ENCODE data around the gene HSBP1L1. TPM values are rescaled to one million over a fixed set of nuclear protein-coding genes. Genes with fewer than 3 reads are reported as not detected.

The HSBP1L1 gene
- total RNA-seq, 4 donors from 2014 or later, result 25.7 to 51.8 (median 39.6) TPM

DNA sequence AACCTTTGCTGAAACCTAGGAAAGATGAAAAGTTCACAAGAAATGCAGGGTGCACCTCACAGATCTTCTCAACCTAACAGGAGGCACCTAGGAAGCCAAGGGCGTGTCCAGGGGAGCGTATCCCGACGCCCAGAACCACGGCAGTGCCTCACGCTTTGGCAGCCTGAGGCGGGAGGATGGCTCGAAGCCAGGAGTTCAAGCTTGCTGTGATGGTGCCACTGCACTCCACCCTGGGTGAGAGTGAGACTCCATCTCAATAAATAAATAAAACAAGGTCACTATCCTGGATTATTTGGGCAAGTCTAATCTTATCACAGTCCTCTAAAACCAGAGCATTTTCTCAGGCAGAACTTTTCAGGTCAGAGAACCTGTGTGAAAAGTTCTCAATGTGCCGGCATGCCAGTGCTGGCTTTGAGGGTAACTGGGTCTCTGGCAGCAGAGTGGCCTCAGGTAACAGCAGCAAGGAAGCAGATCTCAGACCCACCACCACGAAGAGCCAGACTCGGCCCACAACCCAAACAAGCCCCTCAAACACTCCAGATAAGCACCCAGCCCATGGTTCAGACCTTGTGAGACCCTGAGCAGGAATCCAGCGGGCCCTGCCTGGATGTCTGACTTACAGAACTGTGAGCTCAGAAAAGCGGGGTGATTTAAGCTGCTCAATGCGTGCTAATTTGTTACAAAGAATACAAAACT, 11.7 kb downstream of the HSBP1L1 start:
- H3K4me3 ChIP-seq (replicated peaks in 1 of 3), result no peak overlapping the region
- no peak for DNase-seq
- 78 to 84% methylated on average over 14 of the region's 14 CpGs for WGBS, 2 donors
- TF ChIP-seq, protein P1, sequence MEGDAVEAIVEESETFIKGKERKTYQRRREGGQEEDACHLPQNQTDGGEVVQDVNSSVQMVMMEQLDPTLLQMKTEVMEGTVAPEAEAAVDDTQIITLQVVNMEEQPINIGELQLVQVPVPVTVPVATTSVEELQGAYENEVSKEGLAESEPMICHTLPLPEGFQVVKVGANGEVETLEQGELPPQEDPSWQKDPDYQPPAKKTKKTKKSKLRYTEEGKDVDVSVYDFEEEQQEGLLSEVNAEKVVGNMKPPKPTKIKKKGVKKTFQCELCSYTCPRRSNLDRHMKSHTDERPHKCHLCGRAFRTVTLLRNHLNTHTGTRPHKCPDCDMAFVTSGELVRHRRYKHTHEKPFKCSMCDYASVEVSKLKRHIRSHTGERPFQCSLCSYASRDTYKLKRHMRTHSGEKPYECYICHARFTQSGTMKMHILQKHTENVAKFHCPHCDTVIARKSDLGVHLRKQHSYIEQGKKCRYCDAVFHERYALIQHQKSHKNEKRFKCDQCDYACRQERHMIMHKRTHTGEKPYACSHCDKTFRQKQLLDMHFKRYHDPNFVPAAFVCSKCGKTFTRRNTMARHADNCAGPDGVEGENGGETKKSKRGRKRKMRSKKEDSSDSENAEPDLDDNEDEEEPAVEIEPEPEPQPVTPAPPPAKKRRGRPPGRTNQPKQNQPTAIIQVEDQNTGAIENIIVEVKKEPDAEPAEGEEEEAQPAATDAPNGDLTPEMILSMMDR (IDR thresholded peaks at IDR 0.05), result no peak
- no peak for TF ChIP-seq POLR2A (IDR thresholded peaks at IDR 0.05)
- H3K27ac ChIP-seq, result no peak overlapping the region
- H3K4me1 ChIP-seq, result no peaks in the 10 kb centered on the region
- H3K36me3 ChIP-seq, result peaks cover 13 to 16% of the 10 kb centered on the region in 2 donors
- no peaks in the 10 kb centered on the region for H3K9me3 ChIP-seq
- intact Hi-C loops (cut with DNase I), result loop anchor here (10.0 kb wide), 1 partner anchor 291 kb away; no protein-coding TSS in a partner anchor
- H3K27me3 ChIP-seq, result no peaks in the 10 kb centered on the region

DNA sequence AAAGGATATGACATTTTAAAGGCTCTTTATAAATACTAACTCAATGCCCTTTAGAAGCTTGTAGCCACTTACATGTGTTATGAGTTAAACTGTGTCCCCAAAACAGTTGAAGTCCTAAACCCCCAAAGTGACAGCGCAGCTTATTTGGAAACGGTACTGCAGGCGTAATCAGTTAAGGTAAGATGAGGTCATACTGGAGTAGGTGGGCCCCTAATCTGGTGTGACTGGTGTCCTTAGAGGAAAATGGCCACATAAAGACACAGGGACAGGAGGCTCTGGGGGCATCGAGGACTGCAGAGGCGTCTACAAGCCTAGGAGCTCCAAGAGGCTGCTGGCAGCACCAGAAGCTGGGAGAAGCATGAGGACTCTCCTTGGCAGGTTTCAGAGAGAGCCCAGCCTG, 15.4 kb downstream of the HSBP1L1 start:
- peaks cover 16 to 18% of the 10 kb centered on the region in 2 donors for H3K4me1 ChIP-seq
- TF ChIP-seq, protein P1 (IDR thresholded peaks at IDR 0.05), result no peak
- TF ChIP-seq POLR2A (IDR thresholded peaks at IDR 0.05), result no peak
- H3K4me3 ChIP-seq (replicated peaks in 1 of 3), result no peak overlapping the region
- peaks cover 0 to 5% of the 10 kb centered on the region in 2 donors for H3K36me3 ChIP-seq
- intact Hi-C loops (cut with DNase I), result loop anchor here (10.0 kb wide), 1 partner anchor 295 kb away; no protein-coding TSS in a partner anchor
- 94 to 95% methylated on average over 5 of the region's 5 CpGs for WGBS, 2 donors
- no peak for DNase-seq
- no peaks in the 10 kb centered on the region for H3K27me3 ChIP-seq
- no peak overlapping the region for H3K27ac ChIP-seq
- no peaks in the 10 kb centered on the region for H3K9me3 ChIP-seq

DNA sequence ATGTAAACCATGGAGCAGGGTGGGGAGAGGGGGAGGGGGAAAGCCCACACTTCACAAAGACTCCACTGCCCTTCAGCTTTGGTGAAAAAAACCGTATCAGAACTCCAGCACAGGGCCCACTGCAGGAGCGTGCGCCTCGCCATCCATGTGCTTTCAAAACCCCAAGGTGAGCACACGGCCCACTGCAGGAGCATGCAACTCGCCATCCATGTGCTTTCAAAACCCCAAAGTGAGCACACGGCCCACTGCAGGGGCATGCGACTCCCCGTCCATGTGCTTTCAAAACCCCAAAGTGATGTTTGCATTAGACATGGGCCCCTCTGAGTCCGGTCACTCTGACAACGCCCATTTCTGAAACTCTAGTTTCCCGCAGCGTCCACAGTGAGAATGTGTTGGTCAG, 16.1 kb downstream of the HSBP1L1 start:
- Histone ChIP-seq H3K27me3 (no peaks in the 10 kb centered on the region), H3K4me3 (replicated peaks in 1 of 3) (no peak overlapping the region), H3K9me3 (no peaks in the 10 kb centered on the region), H3K36me3 (peaks cover 0 to 9% of the 10 kb centered on the region in 2 donors), H3K27ac (no peak overlapping the region), H3K4me1 (peaks cover 16 to 18% of the 10 kb centered on the region in 2 donors)
- no peak for TF ChIP-seq POLR2A (IDR thresholded peaks at IDR 0.05)
- TF ChIP-seq, protein P1 (IDR thresholded peaks at IDR 0.05), result no peak
- WGBS, 2 donors, result 81 to 86% methylated on average over 13 of the region's 13 CpGs
- intact Hi-C loops (cut with DNase I), result no loop called here
- DNase-seq, result no peak

DNA sequence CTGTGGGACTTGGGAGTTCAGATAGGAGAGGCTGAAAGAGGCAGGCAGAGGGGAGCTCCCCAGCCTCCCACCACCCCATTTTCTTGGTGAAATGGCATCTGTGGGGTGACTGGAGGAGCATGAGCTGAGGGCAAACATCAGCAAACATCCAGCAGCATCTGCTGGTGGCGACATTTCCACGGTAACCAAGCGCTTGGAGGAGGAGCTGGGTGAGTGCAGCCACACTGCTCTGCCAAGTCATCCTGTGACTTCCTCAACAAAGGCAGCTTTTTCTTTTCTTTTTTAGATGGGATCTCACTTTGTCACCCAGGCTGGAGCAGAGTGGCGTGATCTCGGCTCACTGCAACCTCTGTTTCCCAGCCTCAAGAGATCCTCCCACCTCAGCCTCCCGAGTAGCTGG, 18.3 kb downstream of the HSBP1L1 start:
- H3K36me3 ChIP-seq, result peaks cover 0 to 4% of the 10 kb centered on the region in 2 donors
- intact Hi-C loops (cut with DNase I), result no loop called here
- DNase-seq, result peak in 1 of 2 donors; percentile 23
- TF ChIP-seq, protein P1 (IDR thresholded peaks at IDR 0.05), result no peak
- TF ChIP-seq POLR2A (IDR thresholded peaks at IDR 0.05), result no peak
- H3K27me3 ChIP-seq, result no peaks in the 10 kb centered on the region
- H3K4me1 ChIP-seq, result peaks cover 31% of the 10 kb centered on the region in 2 donors
- 77 to 94% methylated on average over 6 of the region's 6 CpGs for WGBS, 2 donors
- H3K27ac ChIP-seq, result peak overlapping the region; percentile 52 to 79 (median 60)
- no peak overlapping the region for H3K4me3 ChIP-seq (replicated peaks in 1 of 3)
- H3K9me3 ChIP-seq, result no peaks in the 10 kb centered on the region

DNA sequence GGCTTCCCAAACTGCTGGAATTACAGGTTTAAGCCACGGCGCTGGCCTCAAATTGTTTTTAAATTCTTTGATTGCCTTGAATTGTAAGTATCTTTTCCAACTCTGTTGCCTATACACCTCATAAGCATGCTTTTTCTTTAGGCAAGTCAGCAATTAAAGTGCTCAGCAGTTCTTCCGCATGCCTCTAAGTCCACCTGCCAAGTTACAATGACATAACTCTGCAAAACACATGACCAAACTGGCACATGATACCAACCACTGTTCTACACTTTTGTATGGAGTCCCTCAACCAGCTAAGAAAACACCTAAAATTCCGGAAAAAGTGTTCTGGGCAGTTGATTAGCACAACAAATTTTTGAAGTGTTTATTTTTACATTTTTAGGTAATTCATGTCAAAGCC, 18.8 kb downstream of the HSBP1L1 start:
- Histone ChIP-seq H3K27me3 (no peaks in the 10 kb centered on the region), H3K27ac (peak overlapping the region; percentile 52 to 79 (median 60)), H3K4me1 (peaks cover 31% of the 10 kb centered on the region in 2 donors), H3K36me3 (peaks cover 0 to 4% of the 10 kb centered on the region in 2 donors), H3K9me3 (no peaks in the 10 kb centered on the region), H3K4me3 (replicated peaks in 1 of 3) (no peak overlapping the region)
- DNase-seq, result peak; percentile 43 to 47
- TF ChIP-seq POLR2A (IDR thresholded peaks at IDR 0.05), result no peak
- TF ChIP-seq, protein P1 (IDR thresholded peaks at IDR 0.05), result no peak
- intact Hi-C loops (cut with DNase I), result no loop called here
- WGBS, 2 donors, result 72 to 81% methylated on average over 4 of the region's 4 CpGs

All from thyroid gland (tissue), 4 donors.